Endothelial cell of umbilical vein (primary cell): ENCODE results near the gene DMBT1.

ENCODE experiments used
- EZH2 ChIP-seq: IDR thresholded peaks from 2 replicates; pipeline ENCODE4 v1.6.1; 2012; ENCODE audit warnings: borderline replicate concordance, low read depth, mild to moderate bottlenecking, moderate library complexity, low read length, inconsistent platforms; ENCODE audit not compliant: severe bottlenecking
- FOS ChIP-seq: IDR thresholded peaks from 2 replicates; pipeline ENCODE4 v1.6.1; 2011; ENCODE audit warnings: mild to moderate bottlenecking, low read length, moderate library complexity, borderline replicate concordance; ENCODE audit not compliant: insufficient read depth
- JUN ChIP-seq: IDR thresholded peaks from 2 replicates; pipeline ENCODE4 v1.6.1; 2011; ENCODE audit warnings: borderline replicate concordance, low read depth; ENCODE audit not compliant: insufficient read length, insufficient read depth
- MYC ChIP-seq: IDR thresholded peaks from one replicate; pipeline ENCODE4 v1.6.1; 2011; ENCODE audit warnings: mild to moderate bottlenecking, low read depth, low read length
- POLR2A ChIP-seq: IDR thresholded peaks from 2 replicates; pipeline ENCODE4 v1.6.1; 2012; ENCODE audit warnings: low read depth, mild to moderate bottlenecking, control low read depth, low read length
- POLR2AphosphoS5 ChIP-seq: IDR thresholded peaks from 2 replicates; pipeline ENCODE4 v1.6.1; 2012; ENCODE audit warnings: low read depth, mild to moderate bottlenecking, control low read depth, low read length, moderate library complexity; ENCODE audit not compliant: insufficient read depth
- TF ChIP-seq, protein P1 (sequence below), 2 donors: IDR thresholded peaks; 1 replicate in 1 of 2; 2 replicates in 1 of 2; pipeline ENCODE4 v1.5.1; 2011; ENCODE audit warnings: low read length in 2 of 2, mild to moderate bottlenecking in 2 of 2, moderate library complexity in 2 of 2, control low read depth in 1 of 2, inconsistent platforms in 1 of 2, low read depth in 1 of 2; ENCODE audit not compliant: insufficient read depth in 1 of 2; ENCODE audit errors: extremely low read depth in 1 of 2
- TF ChIP-seq, protein P2 (sequence below): IDR thresholded peaks from 2 replicates; pipeline ENCODE4 v1.6.1; 2011; ENCODE audit not compliant: insufficient read depth, insufficient read length

DNA sequence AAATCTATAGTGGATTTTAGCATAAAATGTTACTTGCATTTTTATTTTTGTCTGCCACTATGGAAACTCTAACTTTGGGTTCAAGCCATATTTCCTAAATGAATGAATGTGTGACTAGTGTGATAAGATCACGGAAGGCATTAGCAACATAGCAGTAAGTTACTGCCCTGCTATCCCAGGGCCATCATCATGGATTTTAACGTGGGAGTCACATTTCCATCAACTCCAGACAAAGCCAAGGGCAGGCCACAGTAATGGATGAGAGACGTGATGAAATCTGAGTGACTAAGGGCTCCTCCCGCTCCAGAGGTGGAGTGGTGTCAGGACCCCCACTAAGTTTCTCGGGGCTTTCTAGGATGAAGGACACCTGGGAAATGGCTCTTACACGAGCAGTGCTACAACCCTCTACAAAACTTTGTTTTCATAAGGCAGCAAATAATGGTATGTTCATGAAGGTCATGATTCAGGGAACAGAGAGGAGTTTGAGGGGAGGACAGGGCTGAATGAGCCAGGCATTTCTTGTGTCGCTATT, 104.8 kb downstream of the DMBT1 start:
- TF ChIP-seq, protein P1, sequence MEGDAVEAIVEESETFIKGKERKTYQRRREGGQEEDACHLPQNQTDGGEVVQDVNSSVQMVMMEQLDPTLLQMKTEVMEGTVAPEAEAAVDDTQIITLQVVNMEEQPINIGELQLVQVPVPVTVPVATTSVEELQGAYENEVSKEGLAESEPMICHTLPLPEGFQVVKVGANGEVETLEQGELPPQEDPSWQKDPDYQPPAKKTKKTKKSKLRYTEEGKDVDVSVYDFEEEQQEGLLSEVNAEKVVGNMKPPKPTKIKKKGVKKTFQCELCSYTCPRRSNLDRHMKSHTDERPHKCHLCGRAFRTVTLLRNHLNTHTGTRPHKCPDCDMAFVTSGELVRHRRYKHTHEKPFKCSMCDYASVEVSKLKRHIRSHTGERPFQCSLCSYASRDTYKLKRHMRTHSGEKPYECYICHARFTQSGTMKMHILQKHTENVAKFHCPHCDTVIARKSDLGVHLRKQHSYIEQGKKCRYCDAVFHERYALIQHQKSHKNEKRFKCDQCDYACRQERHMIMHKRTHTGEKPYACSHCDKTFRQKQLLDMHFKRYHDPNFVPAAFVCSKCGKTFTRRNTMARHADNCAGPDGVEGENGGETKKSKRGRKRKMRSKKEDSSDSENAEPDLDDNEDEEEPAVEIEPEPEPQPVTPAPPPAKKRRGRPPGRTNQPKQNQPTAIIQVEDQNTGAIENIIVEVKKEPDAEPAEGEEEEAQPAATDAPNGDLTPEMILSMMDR (IDR thresholded peaks at IDR 0.05; ENCODE audit: extremely low read depth in 1 of 2, insufficient read depth in 1 of 2, low read depth in 1 of 2, low read length in 2 of 2), result no peak
- no peak for TF ChIP-seq EZH2
- TF ChIP-seq FOS, result no peak
- TF ChIP-seq POLR2A, result no peak
- TF ChIP-seq, protein P2, sequence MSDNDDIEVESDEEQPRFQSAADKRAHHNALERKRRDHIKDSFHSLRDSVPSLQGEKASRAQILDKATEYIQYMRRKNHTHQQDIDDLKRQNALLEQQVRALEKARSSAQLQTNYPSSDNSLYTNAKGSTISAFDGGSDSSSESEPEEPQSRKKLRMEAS, result no peak
- no peak for TF ChIP-seq POLR2AphosphoS5
- TF ChIP-seq MYC, result no peak
- no peak for TF ChIP-seq JUN
